Measurements from ENCODE around the gene CYP26A1.

The CYP26A1 gene

DNA sequence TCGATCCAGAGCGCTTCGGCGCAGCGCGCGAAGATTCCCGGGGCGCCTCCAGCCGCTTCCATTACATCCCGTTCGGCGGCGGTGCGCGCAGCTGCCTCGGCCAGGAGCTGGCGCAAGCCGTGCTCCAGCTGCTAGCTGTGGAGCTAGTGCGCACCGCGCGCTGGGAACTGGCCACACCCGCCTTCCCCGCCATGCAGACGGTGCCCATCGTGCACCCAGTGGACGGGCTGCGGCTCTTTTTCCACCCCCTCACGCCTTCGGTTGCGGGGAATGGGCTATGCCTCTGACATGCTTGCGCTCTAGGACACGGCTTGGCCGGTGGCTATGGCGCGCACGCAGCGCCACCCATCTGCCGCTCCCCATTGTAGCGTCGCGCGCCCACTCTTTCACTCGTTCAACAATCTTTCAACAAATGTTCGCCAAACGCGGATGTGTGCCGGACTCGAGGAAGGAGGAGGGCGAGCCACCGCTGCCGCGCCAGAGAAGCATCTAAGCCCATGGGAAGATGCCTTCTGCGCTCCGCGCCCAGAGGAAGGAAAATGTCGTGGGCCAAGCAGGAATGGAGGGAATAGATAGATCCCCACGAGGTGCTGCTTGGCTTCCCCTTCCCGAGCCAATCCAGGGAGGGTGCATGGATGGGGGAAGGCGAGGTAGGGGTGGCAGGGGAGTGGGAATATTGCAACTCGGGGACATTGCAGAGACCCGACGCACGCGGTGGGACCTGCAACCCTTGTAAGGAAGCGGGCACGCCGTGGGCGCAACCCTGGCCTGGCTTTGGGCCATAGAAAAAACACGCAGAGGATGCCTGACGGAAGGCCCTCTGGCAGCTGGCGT, 5.1 kb upstream of the CYP26A1 start:
- peaks cover 0 to 48% (median 41%) of the 10 kb centered on the region in 4 donors for H3K4me1 ChIP-seq
- H3K36me3 ChIP-seq = no peaks in the 10 kb centered on the region
- H3K9me3 ChIP-seq = no peaks in the 10 kb centered on the region
- no peak overlapping the region for H3K27ac ChIP-seq
- peak overlapping the region; percentile 12 to 39 for H3K4me3 ChIP-seq
- DNase-seq = no peak
- H3K27me3 ChIP-seq = peaks cover 0 to 95% of the 10 kb centered on the region in 2 donors
- TF ChIP-seq, protein P1, sequence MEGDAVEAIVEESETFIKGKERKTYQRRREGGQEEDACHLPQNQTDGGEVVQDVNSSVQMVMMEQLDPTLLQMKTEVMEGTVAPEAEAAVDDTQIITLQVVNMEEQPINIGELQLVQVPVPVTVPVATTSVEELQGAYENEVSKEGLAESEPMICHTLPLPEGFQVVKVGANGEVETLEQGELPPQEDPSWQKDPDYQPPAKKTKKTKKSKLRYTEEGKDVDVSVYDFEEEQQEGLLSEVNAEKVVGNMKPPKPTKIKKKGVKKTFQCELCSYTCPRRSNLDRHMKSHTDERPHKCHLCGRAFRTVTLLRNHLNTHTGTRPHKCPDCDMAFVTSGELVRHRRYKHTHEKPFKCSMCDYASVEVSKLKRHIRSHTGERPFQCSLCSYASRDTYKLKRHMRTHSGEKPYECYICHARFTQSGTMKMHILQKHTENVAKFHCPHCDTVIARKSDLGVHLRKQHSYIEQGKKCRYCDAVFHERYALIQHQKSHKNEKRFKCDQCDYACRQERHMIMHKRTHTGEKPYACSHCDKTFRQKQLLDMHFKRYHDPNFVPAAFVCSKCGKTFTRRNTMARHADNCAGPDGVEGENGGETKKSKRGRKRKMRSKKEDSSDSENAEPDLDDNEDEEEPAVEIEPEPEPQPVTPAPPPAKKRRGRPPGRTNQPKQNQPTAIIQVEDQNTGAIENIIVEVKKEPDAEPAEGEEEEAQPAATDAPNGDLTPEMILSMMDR (IDR thresholded peaks at IDR 0.05) = peak in 1 of 2 experiments; percentile 8
- intact Hi-C loops (cut with DNase I; ENCODE audit: low total_unique reads) = loop anchor here (10.0 kb wide), 1 partner anchor 104 kb away; no protein-coding TSS in a partner anchor

DNA sequence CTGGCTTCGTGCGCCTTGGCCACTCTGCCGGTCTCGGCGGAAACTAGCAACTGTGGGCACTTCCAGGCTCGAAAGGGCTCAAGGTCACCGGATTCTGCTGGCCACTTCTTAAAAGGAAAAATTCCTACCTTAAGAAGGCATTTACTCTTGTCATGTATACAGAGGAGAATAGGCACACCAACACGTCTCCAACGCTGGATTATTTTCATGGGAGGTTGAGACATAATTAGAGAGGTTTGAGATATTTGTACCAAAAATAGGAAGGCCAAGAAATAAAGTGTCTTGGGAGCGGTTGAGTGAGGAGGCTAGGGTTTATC, 4.5 kb upstream of the CYP26A1 start:
- H3K27ac ChIP-seq = no peak overlapping the region
- intact Hi-C loops (cut with DNase I; ENCODE audit: low total_unique reads) = loop anchor here (10.0 kb wide), 1 partner anchor 104 kb away; no protein-coding TSS in a partner anchor
- DNase-seq = no peak
- TF ChIP-seq, protein P1 (IDR thresholded peaks at IDR 0.05) = no peak
- H3K4me3 ChIP-seq = no peak overlapping the region
- H3K36me3 ChIP-seq = no peaks in the 10 kb centered on the region
- H3K9me3 ChIP-seq = no peaks in the 10 kb centered on the region
- peaks cover 0 to 53% (median 47%) of the 10 kb centered on the region in 4 donors for H3K4me1 ChIP-seq
- peaks cover 0 to 95% of the 10 kb centered on the region in 2 donors for H3K27me3 ChIP-seq

DNA sequence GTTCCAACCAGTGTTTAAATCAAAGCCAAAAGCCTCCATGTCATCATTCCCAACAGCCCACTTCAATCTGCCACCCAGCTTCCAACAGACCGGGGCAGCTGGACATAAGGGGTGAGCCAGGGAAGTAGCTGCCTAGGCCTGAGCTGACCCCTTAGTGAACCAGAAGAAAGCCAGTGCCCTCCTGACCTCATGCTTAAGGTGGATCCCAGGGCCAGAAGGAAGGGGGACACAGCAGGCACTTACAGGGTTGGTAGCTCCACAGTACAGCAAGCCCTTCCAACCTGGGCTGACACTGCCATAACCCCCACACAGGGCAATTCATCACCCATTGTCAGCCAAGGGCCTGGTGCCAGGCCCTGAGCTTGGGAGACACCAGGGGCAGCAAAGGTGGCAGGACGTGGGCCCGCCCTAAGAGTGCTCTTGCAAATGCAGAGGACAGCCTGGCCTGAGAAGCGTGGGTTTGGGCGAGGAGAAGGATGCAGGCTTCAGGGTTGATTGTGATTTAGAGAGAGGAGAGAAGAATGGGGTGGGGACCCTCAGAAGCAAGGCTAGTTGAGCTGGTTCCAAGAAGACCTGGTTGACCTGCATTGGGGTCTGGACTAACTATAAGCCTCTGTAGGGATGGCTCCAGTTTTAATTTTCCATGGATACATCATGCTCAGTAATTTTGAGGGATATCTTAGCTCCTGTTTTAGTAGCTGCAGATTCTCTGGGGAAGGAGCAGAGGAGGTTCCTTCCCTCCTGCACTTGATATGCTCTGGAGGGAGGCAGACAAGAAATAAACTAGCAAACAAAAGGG, 3.1 kb upstream of the CYP26A1 start:
- TF ChIP-seq, protein P1 (IDR thresholded peaks at IDR 0.05) = no peak
- peaks cover 0 to 95% of the 10 kb centered on the region in 2 donors for H3K27me3 ChIP-seq
- H3K9me3 ChIP-seq = no peaks in the 10 kb centered on the region
- no peak for DNase-seq
- no peaks in the 10 kb centered on the region for H3K36me3 ChIP-seq
- H3K27ac ChIP-seq = no peak overlapping the region
- peaks cover 0 to 61% (median 54%) of the 10 kb centered on the region in 4 donors for H3K4me1 ChIP-seq
- no peak overlapping the region for H3K4me3 ChIP-seq
- intact Hi-C loops (cut with DNase I; ENCODE audit: low total_unique reads) = no loop called here

DNA sequence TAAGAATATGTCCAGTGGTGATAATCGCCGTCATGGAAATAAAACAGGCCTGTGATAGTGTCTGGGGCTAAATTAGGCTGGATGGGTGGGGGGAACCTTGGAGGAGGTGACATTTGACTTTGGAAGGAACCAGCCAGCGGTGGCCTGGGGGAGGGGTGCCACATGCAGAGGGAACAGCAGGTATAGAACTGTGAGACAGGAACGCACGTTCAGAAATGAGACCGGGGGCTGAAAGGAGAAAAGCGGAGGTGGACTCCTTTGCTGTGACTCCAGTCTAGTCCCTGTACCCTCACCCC, 2.6 kb upstream of the CYP26A1 start:
- Histone ChIP-seq H3K36me3 (no peaks in the 10 kb centered on the region), H3K27me3 (peaks cover 0 to 94% of the 10 kb centered on the region in 2 donors), H3K27ac (no peak overlapping the region), H3K4me1 (peaks cover 0 to 55% (median 50%) of the 10 kb centered on the region in 4 donors), H3K4me3 (no peak overlapping the region), H3K9me3 (no peaks in the 10 kb centered on the region)
- TF ChIP-seq, protein P1 (IDR thresholded peaks at IDR 0.05) = no peak
- intact Hi-C loops (cut with DNase I; ENCODE audit: low total_unique reads) = no loop called here
- no peak for DNase-seq

DNA sequence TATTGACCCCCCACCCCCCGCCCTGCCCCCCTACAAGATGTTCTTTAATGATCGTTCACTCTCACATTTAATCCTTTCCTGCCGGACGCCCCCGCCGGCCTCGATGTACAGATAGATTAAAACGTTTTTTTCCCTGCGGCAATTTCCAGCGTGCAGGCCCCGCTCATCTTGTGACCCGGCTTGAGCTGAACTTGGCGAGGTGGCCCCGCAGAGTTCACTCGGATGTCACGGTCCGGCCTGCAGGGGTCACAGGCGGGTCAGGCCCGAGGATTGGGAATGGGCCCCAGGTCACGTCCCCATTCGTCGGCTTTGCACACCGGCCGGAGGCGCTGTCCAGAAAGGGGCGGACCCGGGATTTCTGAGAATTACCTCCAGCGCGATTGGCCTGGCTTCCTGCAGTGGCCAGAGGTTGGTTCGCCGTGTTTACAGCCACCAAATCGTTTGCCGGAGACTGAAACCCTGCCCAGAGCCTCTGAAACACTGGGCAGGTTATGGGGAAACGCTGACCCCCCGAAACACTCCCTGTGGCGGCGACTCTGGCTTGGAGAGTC, 1.9 kb upstream of the CYP26A1 start:
- intact Hi-C loops (cut with DNase I; ENCODE audit: low total_unique reads) = no loop called here
- Histone ChIP-seq H3K4me1 (peaks cover 0 to 53% (median 49%) of the 10 kb centered on the region in 4 donors), H3K9me3 (no peaks in the 10 kb centered on the region), H3K27ac (no peak overlapping the region), H3K27me3 (peaks cover 0 to 88% of the 10 kb centered on the region in 2 donors), H3K4me3 (peak overlapping the region; percentile 37 to 55), H3K36me3 (no peaks in the 10 kb centered on the region)
- no peak for DNase-seq
- TF ChIP-seq, protein P1 (IDR thresholded peaks at IDR 0.05) = no peak

All from tibial artery (tissue), 4 donors.